Mesenchymal stem cell (in vitro differentiated cells and primary cell): ENCODE results near the gene INSIG1.

Experiments used
- DNase-seq: peaks from one replicate; pipeline ENCODE4 v3.0.0-alpha.2; 2013
- H2AFZ ChIP-seq: one replicate; pipeline ENCODE4 v1.6.1; 2013; ENCODE audit warnings: low read depth, mild to moderate bottlenecking, control low read depth, inconsistent platforms, low read length, moderate library complexity
- H2AK5ac ChIP-seq: 2 replicates; pipeline ENCODE4 v1.6.1; 2013; ENCODE audit warnings: low read length, moderate library complexity, mild to moderate bottlenecking, inconsistent platforms; ENCODE audit not compliant: severe bottlenecking
- H2BK120ac ChIP-seq: one replicate; pipeline ENCODE4 v1.6.1; 2013; ENCODE audit warnings: low read depth, mild to moderate bottlenecking, inconsistent platforms, low read length, moderate library complexity
- H2BK12ac ChIP-seq, 2 experiments: one replicate each; pipeline ENCODE4 v1.6.1; 2013; ENCODE audit warnings: inconsistent platforms in 2 of 2, low read length in 2 of 2, mild to moderate bottlenecking in 2 of 2, moderate library complexity in 2 of 2, control low read depth in 1 of 2
- H2BK15ac ChIP-seq: one replicate; pipeline ENCODE4 v1.6.1; 2013; ENCODE audit warnings: mild to moderate bottlenecking, low read depth, inconsistent platforms; ENCODE audit not compliant: poor library complexity, severe bottlenecking
- H2BK5ac ChIP-seq: 2 replicates; pipeline ENCODE4 v1.6.1; 2013; ENCODE audit warnings: low read depth, mild to moderate bottlenecking, low read length, control low read depth, inconsistent platforms; ENCODE audit not compliant: poor library complexity, severe bottlenecking
- H3K14ac ChIP-seq, 2 experiments: one replicate each; pipeline ENCODE4 v1.6.1; 2013; ENCODE audit warnings: inconsistent platforms in 2 of 2, low read length in 2 of 2, control low read depth in 1 of 2, mild to moderate bottlenecking in 1 of 2, moderate library complexity in 1 of 2
- H3K18ac ChIP-seq, 2 experiments: one replicate each; pipeline ENCODE4 v1.6.1; 2013; ENCODE audit warnings: inconsistent platforms in 2 of 2, low read length in 2 of 2, control low read depth in 1 of 2, low read depth in 1 of 2, mild to moderate bottlenecking in 1 of 2
- H3K23ac ChIP-seq, 2 experiments: one replicate each; pipeline ENCODE4 v1.6.1; 2013; ENCODE audit warnings: inconsistent platforms in 2 of 2, low read length in 2 of 2, mild to moderate bottlenecking in 2 of 2, moderate library complexity in 2 of 2, control low read depth in 1 of 2
- H3K27ac ChIP-seq: 2 replicates; pipeline ENCODE4 v1.5.1; 2013; ENCODE audit warnings: mild to moderate bottlenecking, moderate library complexity, low read length, control low read depth, inconsistent platforms; ENCODE audit not compliant: poor library complexity, severe bottlenecking
- H3K27me3 ChIP-seq, 2 experiments: 2 replicates each; pipeline versions ENCODE4 v1.6.1 to v1.7.0; 2013; ENCODE audit warnings: low read length in 2 of 2, mild to moderate bottlenecking in 2 of 2, moderate library complexity in 2 of 2, control low read depth in 1 of 2, inconsistent platforms in 1 of 2; ENCODE audit not compliant: control insufficient read depth in 1 of 2, insufficient read depth in 1 of 2
- H3K36me3 ChIP-seq, 2 experiments: 2 replicates each; pipeline versions ENCODE4 v1.6.1 to v1.7.0; 2013; ENCODE audit warnings: low read length in 2 of 2, control low read depth in 1 of 2, inconsistent platforms in 1 of 2, low read depth in 1 of 2, mild to moderate bottlenecking in 1 of 2; ENCODE audit not compliant: insufficient read depth in 2 of 2, control insufficient read depth in 1 of 2
- H3K4ac ChIP-seq, 2 experiments: one replicate each; pipeline ENCODE4 v1.6.1; 2013; ENCODE audit warnings: inconsistent platforms in 2 of 2, low read length in 2 of 2, mild to moderate bottlenecking in 2 of 2, moderate library complexity in 2 of 2, control low read depth in 1 of 2, low read depth in 1 of 2
- H3K4me1 ChIP-seq: 2 replicates; pipeline ENCODE4 v1.6.1; 2013; ENCODE audit warnings: low read depth, low read length, control low read depth; ENCODE audit not compliant: control insufficient read depth, insufficient read depth
- H3K4me2 ChIP-seq: 2 replicates; pipeline ENCODE4 v1.6.1; 2013; ENCODE audit warnings: low read length, mild to moderate bottlenecking, inconsistent platforms; ENCODE audit not compliant: poor library complexity, severe bottlenecking
- H3K4me3 ChIP-seq, 2 experiments: 2 replicates each; pipeline versions ENCODE4 v1.5.1 to v1.7.0; 2013; ENCODE audit warnings: low read length in 2 of 2, mild to moderate bottlenecking in 2 of 2, control low read depth in 1 of 2, low read depth in 1 of 2; ENCODE audit not compliant: insufficient read depth in 1 of 2
- H3K79me1 ChIP-seq: replicated peaks from 2 replicates; pipeline ENCODE4 v1.6.1; 2013; ENCODE audit warnings: mild to moderate bottlenecking, control low read depth, low read length, inconsistent platforms; ENCODE audit not compliant: poor library complexity, severe bottlenecking
- H3K9ac ChIP-seq: 2 replicates; pipeline ENCODE4 v1.7.0; 2013; ENCODE audit warnings: mild to moderate bottlenecking, low read length, moderate library complexity
- H3K9me3 ChIP-seq: 2 replicates; pipeline ENCODE4 v1.7.0; 2013; ENCODE audit warnings: mild to moderate bottlenecking, low read length; ENCODE audit not compliant: control insufficient read depth
- H4K8ac ChIP-seq: one replicate; pipeline ENCODE4 v1.6.1; 2013; ENCODE audit warnings: inconsistent platforms, mild to moderate bottlenecking, low read length, moderate library complexity
- H4K91ac ChIP-seq: one replicate; pipeline ENCODE4 v1.6.1; 2013; ENCODE audit warnings: mild to moderate bottlenecking, low read length, inconsistent platforms
- WGBS: methylation state at CpG from one replicate; pipeline ENCODE4 v1.1.7; 2013; ENCODE audit warnings: mixed read lengths; 5-methylcytosine and 5-hydroxymethylcytosine counted together

INSIG1 gene

DNA sequence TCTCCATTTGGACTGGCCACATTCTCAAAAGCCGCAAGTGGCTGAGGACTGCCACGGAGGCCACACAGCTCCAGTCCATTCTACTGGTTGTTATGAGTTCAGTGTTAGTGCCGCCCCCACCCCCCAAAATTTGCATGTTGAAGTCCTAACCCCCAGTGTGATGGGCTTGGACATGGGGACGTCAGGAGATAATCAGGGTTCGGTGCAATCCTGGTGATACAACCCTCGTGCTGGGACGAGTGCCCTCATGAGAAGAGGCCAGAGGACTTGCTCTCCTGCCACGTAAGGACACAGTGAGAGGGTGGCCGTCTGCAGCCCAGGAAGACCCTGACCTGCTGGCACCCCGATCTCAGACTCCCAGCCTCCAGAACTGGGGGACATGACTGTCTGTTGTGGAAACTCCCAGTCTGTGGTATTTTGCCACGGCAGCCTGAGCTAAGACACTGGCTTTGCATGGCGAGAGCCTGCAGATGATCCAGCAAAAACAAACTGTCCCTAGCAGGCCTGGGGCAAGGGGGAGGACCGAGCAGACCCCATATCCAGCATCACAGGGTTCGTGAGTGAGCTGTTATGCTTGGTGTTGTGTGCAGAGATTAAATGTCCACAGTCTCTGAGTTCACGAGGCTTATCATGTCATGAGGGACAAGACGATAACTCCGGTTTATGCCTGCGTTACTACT is 41.5 kb upstream of the INSIG1 start:
- Histone ChIP-seq H3K79me1 (no peaks in the 10 kb centered on the region), H3K9me3 (no peaks in the 10 kb centered on the region)

DNA sequence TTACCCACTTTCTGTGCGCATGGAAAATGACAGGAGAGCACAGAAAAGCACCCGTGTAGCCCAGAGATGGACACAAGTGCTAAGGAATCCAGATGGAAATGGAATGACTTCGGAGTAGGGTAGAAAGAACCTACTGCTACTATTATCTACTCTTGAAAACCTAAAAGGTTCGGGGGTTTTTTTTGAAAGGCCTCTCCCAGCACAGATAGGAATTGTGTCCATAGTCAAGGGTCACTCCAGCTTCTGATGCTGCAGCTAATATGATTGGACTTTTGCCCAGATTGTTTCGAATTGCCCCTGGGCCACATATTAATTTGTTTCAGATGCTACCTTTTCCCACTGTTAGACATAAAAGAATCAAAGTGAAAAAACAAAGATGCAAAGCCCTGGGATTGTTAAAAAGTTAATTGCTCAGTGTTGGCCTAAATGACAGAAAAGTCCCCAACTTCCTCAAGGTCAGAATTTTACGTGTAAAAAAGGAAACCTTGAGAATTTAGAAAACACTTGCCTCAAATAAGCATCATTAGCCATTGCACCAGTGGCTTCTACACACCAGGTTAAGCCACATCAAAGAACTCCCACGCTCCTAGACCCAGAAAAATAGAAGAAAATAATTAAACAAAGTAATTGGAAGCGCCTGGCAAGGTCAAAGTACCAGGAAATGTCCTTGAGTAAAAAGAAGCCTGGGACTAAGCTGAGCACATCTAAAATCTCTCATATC is 40.8 kb upstream of the INSIG1 start:
- Histone ChIP-seq H2BK12ac (no peak overlapping the region), H4K91ac (no peak overlapping the region), H2AFZ (no peak overlapping the region), H3K27me3 (peaks cover 4 to 13% of the 10 kb centered on the region in 2 experiments), H3K23ac (no peak overlapping the region), H3K9ac (peak overlapping the region; percentile 86), H3K4me2 (no peak overlapping the region), H4K8ac (no peak overlapping the region), H3K18ac (no peak overlapping the region), H2BK5ac (no peak overlapping the region), H3K4ac (no peak overlapping the region), H3K9me3 (no peaks in the 10 kb centered on the region), H2AK5ac (no peak overlapping the region), H3K36me3 (no peaks in the 10 kb centered on the region), H3K4me3 (peak overlapping the region in 1 of 2 experiments; percentile 63), H3K27ac (no peak overlapping the region), H2BK15ac (no peak overlapping the region), H2BK120ac (no peak overlapping the region), H3K4me1 (peaks cover 7% of the 10 kb centered on the region), H3K79me1 (no peaks in the 10 kb centered on the region), H3K14ac (no peak overlapping the region)
- no peak for DNase-seq
- WGBS: 80% methylated on average over 6 of the region's 8 CpGs

More for the DNA sequence above, 41.5 kb upstream of the INSIG1 start:
- Histone ChIP-seq H4K8ac (peak overlapping the region; percentile 13), H2BK12ac (no peak overlapping the region), H3K4me3 (no peak overlapping the region), H2BK5ac (no peak overlapping the region), H4K91ac (no peak overlapping the region), H3K4ac (no peak overlapping the region), H3K9ac (no peak overlapping the region), H3K27me3 (peaks cover 4 to 13% of the 10 kb centered on the region in 2 experiments), H2AFZ (no peak overlapping the region), H3K4me2 (no peak overlapping the region), H3K27ac (no peak overlapping the region), H3K14ac (no peak overlapping the region), H3K36me3 (no peaks in the 10 kb centered on the region), H2BK15ac (no peak overlapping the region), H3K4me1 (peaks cover 7% of the 10 kb centered on the region), H3K23ac (no peak overlapping the region), H2BK120ac (no peak overlapping the region), H2AK5ac (no peak overlapping the region), H3K18ac (no peak overlapping the region)
- WGBS: 84% methylated on average over 18 of the region's 18 CpGs
- no peak for DNase-seq

DNA sequence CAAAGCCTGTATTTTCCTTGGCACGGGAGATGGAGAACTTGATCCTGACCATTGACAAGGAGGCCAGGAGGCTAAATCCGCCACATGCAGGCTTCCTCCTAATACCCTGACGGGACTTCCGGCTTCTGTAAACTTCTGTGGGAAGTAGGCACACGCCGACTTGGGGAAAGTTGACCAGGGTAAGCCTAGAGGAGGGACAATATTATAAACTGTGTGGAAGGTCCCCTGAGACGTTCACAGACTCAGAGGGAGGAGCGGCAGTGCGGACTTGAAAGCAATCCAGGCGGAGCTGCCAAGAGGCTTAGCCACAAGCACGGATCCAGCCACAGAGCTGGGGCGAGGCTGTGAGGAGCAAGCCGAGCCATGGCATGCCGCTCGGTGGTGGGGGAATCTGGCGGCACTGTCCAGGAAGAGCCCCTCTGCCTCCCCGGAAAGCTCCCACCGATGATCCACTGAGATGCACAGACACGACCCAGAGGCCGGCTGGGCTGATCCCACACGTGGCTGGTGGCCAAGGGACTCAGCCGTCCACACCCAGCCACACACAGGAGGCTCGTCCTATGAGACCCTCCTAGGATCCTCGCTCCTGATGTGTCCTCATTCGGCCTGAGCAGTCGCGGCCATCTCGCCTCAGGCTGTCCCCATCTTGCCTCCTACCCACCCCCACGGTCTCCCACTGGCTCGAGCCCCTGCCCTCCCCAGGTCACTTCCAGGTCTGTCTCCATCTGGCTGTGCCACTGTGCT is 40.0 kb upstream of the INSIG1 start:
- Histone ChIP-seq H3K14ac (no peak overlapping the region), H2AK5ac (no peak overlapping the region), H3K36me3 (no peaks in the 10 kb centered on the region), H3K79me1 (no peaks in the 10 kb centered on the region), H3K4me2 (no peak overlapping the region), H2AFZ (no peak overlapping the region), H2BK5ac (no peak overlapping the region), H3K23ac (no peak overlapping the region), H4K91ac (peak overlapping the region; percentile 48), H3K4ac (peak overlapping the region in 1 of 2 experiments; percentile 77), H3K27ac (no peak overlapping the region), H3K4me1 (peaks cover 7% of the 10 kb centered on the region), H3K18ac (no peak overlapping the region), H4K8ac (no peak overlapping the region), H3K9me3 (no peaks in the 10 kb centered on the region), H3K9ac (peak overlapping the region; percentile 86), H3K27me3 (peaks cover 4 to 8% of the 10 kb centered on the region in 2 experiments), H3K4me3 (peak overlapping the region in 1 of 2 experiments; percentile 63), H2BK120ac (no peak overlapping the region), H2BK15ac (no peak overlapping the region), H2BK12ac (no peak overlapping the region)
- WGBS: 91% methylated on average over 29 of the region's 30 CpGs
- no peak for DNase-seq

DNA sequence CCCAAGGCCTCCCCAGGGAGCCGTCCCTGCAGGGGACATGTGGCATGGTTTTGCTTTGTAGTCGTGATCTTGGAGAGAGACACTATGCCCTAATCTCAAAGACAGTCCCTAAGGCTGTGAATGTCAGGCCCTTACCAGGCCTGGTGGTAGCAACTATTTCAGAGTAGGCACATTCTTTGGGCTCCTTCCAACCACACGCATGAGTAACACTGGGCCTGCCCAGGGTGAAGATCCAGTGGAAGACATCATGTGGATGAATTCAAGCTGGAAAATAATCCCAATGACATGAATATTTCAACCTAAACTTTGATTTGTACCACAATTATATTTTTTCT is 39.5 kb upstream of the INSIG1 start:
- Histone ChIP-seq H3K4me3 (peak overlapping the region in 1 of 2 experiments; percentile 63), H2BK120ac (no peak overlapping the region), H3K4ac (peak overlapping the region in 1 of 2 experiments; percentile 77), H3K36me3 (no peaks in the 10 kb centered on the region), H3K9ac (peak overlapping the region; percentile 86), H3K14ac (no peak overlapping the region), H4K91ac (peak overlapping the region; percentile 48), H3K27ac (peak overlapping the region; percentile 11), H2BK15ac (no peak overlapping the region), H3K27me3 (peaks cover 4 to 8% of the 10 kb centered on the region in 2 experiments), H3K4me1 (peaks cover 7% of the 10 kb centered on the region), H3K4me2 (no peak overlapping the region), H3K79me1 (no peaks in the 10 kb centered on the region), H3K23ac (no peak overlapping the region), H3K9me3 (no peaks in the 10 kb centered on the region), H4K8ac (no peak overlapping the region), H2AK5ac (no peak overlapping the region), H2BK12ac (no peak overlapping the region), H2AFZ (no peak overlapping the region), H3K18ac (no peak overlapping the region), H2BK5ac (no peak overlapping the region)
- peak; percentile 70 for DNase-seq
- 78% methylated on average over 2 of the region's 3 CpGs for WGBS
